Ovary (tissue), 10 donors: ENCODE data around the gene ZNF92. TPM values are rescaled to one million over a fixed set of nuclear protein-coding genes. Genes with fewer than 3 reads are reported as not detected.
"Not testable (repeated sequence)": the region's sequence is repeated elsewhere in the genome, so short reads cannot be mapped to it uniquely, and the experiment has no call there.

ENCODE experiments used
- DNase-seq, 5 donors: peaks; one replicate each; pipeline ENCODE4 v3.0.0-alpha.2; 2019 to 2020
- H3K27ac ChIP-seq, 2 donors: fragments of 200-600 bp; one replicate each; pipeline versions ENCODE4 v1.5.1 to v1.8.0; 2019 to 2022
- H3K27me3 ChIP-seq: fragments of 200-600 bp; one replicate; pipeline ENCODE4 v1.8.0; 2022
- H3K36me3 ChIP-seq: fragments of 200-600 bp; sonication (generic); one replicate; pipeline ENCODE4 v1.5.1; 2019
- H3K4me1 ChIP-seq: one replicate; pipeline ENCODE4 v1.8.1; 2013; ENCODE audit warnings: mild to moderate bottlenecking, moderate library complexity; ENCODE audit not compliant: insufficient read depth
- H3K4me3 ChIP-seq: fragments of 200-600 bp; sonication (generic); one replicate; pipeline ENCODE4 v1.5.1; 2017
- H3K9me3 ChIP-seq, 2 donors: fragments of 200-600 bp in 1 of 2; sonication (generic) in 1 of 2; one replicate each; pipeline versions ENCODE4 v1.5.1 to v1.8.1; 2013 to 2019; ENCODE audit warnings: mild to moderate bottlenecking in 1 of 2, moderate library complexity in 1 of 2
- CTCF ChIP-seq, 3 donors: fragments of 450-650 bp in 2 of 3; fragments of 200-600 bp in 1 of 3; IDR thresholded peaks; one replicate each; pipeline versions ENCODE4 v1.5.1 to v1.8.0; 2016 to 2022; ENCODE audit warnings: antibody characterized with exemption in 3 of 3, mild to moderate bottlenecking in 1 of 3
- EP300 ChIP-seq: sonication (generic); formaldehyde crosslinking; IDR thresholded peaks from one replicate; pipeline ENCODE4 v1.6.1; 2017; ENCODE audit warnings: antibody characterized with exemption
- POLR2A ChIP-seq: fragments of 450-650 bp; IDR thresholded peaks from one replicate; pipeline ENCODE4 v1.6.1; 2017; ENCODE audit warnings: antibody characterized with exemption, mild to moderate bottlenecking, moderate library complexity
- WGBS, 3 donors: extraction: QIAGEN DNeasy Blood & Tissue Kit in 1 of 3; methylation state at CpG; one replicate each; pipeline versions ENCODE4 v1.1.5 to v1.1.7; 2013 to 2017; 5-methylcytosine and 5-hydroxymethylcytosine counted together
- intact Hi-C, 4 donors: fragments of 100-400 bp; cut with DNase I; formaldehyde crosslinking; loops; one replicate each; pipeline versions ENCODE4 v1.11.0 to v1.15.1; 2022 to 2023
- long read RNA-seq, 3 donors: library from polyadenylated mRNA in 2 of 3; unstranded in 2 of 3; transcript quantifications; one replicate each; pipeline ENCODE4 v2.0.0 and lab custom pipeline, GENCODE V29; 2021 to 2026
- polyA plus RNA-seq, 2 donors: library from polyadenylated mRNA; stranded (reverse); fragments of 200-250 nt in 1 of 2; fragments of 350-450 nt in 1 of 2; fragmentation: Illumina TruSeq in 1 of 2; extraction: RNeasy Lipid Tissue Mini Kit (QIAGEN cat#74804) in 1 of 2; gene quantifications; one replicate each; pipeline ENCODE4 v1.2.3, GENCODE V29; 2013 to 2014
- total RNA-seq, 7 donors: library from RNA; depleted of rRNA in 2 of 7; stranded (reverse); fragments of >200 nt in 2 of 7; fragmentation: NEBNext Ultra II Directional in 3 of 7; extraction: Animal tissue kit (Norgen Biotek cat#: 25700) in 3 of 7; gene quantifications; one replicate each; pipeline versions ENCODE4 v1.1.0 to v1.2.4, GENCODE V29; 2016 to 2023
- donor health status: DM: no; HTN: no; CAD: no; lungs with moderate emphysema.
- donor health status: DM: no; HTN: no; CAD: no.
- donor health status: Bipolar disorder and iron deficiency.
- donor health status: DM: yes; HTN: yes; CAD: no.
- donor health status: DM: no; HTN: no; CAD: no.
- donor health status: DM: yes; HTN: yes; CAD: no.

The ZNF92 gene
- total RNA-seq (10 to 100 TPM in 3 of 7 donors, 1 to 10 TPM in 4; 4.8 to 12.6 (median 9.4) TPM), polyA plus RNA-seq (1 to 10 TPM; 5.6 to 6.1 TPM)
- long read RNA-seq, donor 1, partial matches to known transcripts: 0 of 2 reads
- long read RNA-seq, donor 1, other reads (novel, unspliced or antisense): 0 of 2 reads
- long read RNA-seq, donor 2, transcript ZNF92-201 (4 exons, 3,210 nt): major isoform, 15 of 16 reads
- long read RNA-seq, donor 2, partial matches to known transcripts: 0 of 16 reads
- long read RNA-seq, donor 2, other reads (novel, unspliced or antisense): 0 of 16 reads
- long read RNA-seq, donor 3, transcript ZNF92-201 (4 exons, 3,210 nt): major isoform, 14 of 23 reads
- long read RNA-seq, donor 3, partial matches to known transcripts: 0 of 23 reads
- long read RNA-seq, donor 3, other reads (novel, unspliced or antisense): 1 of 23 reads

- 0 to 1% (median 1%) methylated on average over 43 to 44 of the region's 44 CpGs for WGBS, 3 donors
- Histone ChIP-seq H3K27ac (peak within 1 kb of the TSS in 1 of 2 donors; percentile 54), H3K4me3 (peak within 1 kb of the TSS; percentile 62), H3K27me3 (no peaks in the 10 kb centered on the region), H3K36me3 (no peaks in the 10 kb centered on the region), H3K9me3 (no peaks in the 10 kb centered on the region), H3K4me1 (peaks cover 3% of the 10 kb centered on the region)
- intact Hi-C loops: no loop called here
- no peak for TF ChIP-seq EP300
- TF ChIP-seq POLR2A: peak; percentile 52
- DNase-seq: peak; percentile 90 to 94 (median 92)
These were observed at the start of gene ZNF92 for GRCh38 chr7:65373608-65374351. Gene ZNF92 (plus strand): TSS chr7:65373855. CDS start chr7:65373998, 143 bp downstream.

GRCh38 chr7:65325793-65326432 lies 47.7 kb upstream of the ZNF92 start:
- Histone ChIP-seq H3K36me3 (no peaks in the 10 kb centered on the region), H3K27me3 (no peaks in the 10 kb centered on the region), H3K27ac (no peak overlapping the region), H3K4me3 (no peak overlapping the region), H3K9me3 (no peaks in the 10 kb centered on the region), H3K4me1 (no peaks in the 10 kb centered on the region)
- DNase-seq: no peak
- WGBS, 3 donors: 92 to 96% (median 95%) methylated on average over 5 of the region's 5 CpGs
- intact Hi-C loops: no loop called here
- TF ChIP-seq CTCF (IDR thresholded peaks at IDR 0.05): no peak
- TF ChIP-seq POLR2A: no peak
- no peak for TF ChIP-seq EP300

GRCh38 chr7:65338346-65338745 lies 35.3 kb upstream of the ZNF92 start:
- H3K27me3 ChIP-seq: no peaks in the 10 kb centered on the region
- no peak overlapping the region for H3K4me3 ChIP-seq
- 76 to 81% (median 78%) methylated on average over 2 of the region's 2 CpGs for WGBS, 3 donors
- H3K27ac ChIP-seq: no peak overlapping the region
- no peaks in the 10 kb centered on the region for H3K4me1 ChIP-seq
- no peaks in the 10 kb centered on the region for H3K36me3 ChIP-seq
- intact Hi-C loops: no loop called here
- no peak for DNase-seq
- TF ChIP-seq POLR2A: no peak
- H3K9me3 ChIP-seq: no peaks in the 10 kb centered on the region

GRCh38 chr7:65339257-65339656 lies 34.4 kb upstream of the ZNF92 start:
- no peak overlapping the region for H3K4me3 ChIP-seq
- no peaks in the 10 kb centered on the region for H3K9me3 ChIP-seq
- no peaks in the 10 kb centered on the region for H3K36me3 ChIP-seq
- 92 to 94% (median 92%) methylated on average over 3 of the region's 3 CpGs for WGBS, 3 donors
- TF ChIP-seq EP300 (no peak), CTCF (IDR thresholded peaks at IDR 0.05) (no peak), POLR2A (no peak)
- no peaks in the 10 kb centered on the region for H3K27me3 ChIP-seq
- no peak overlapping the region for H3K27ac ChIP-seq
- intact Hi-C loops: no loop called here
- no peaks in the 10 kb centered on the region for H3K4me1 ChIP-seq
- no peak for DNase-seq

GRCh38 chr7:65342723-65343629 lies 30.7 kb upstream of the ZNF92 start:
- intact Hi-C loops: no loop called here
- Histone ChIP-seq H3K4me3 (no peak overlapping the region), H3K9me3 (no peaks in the 10 kb centered on the region), H3K27ac (no peak overlapping the region), H3K4me1 (no peaks in the 10 kb centered on the region), H3K27me3 (no peaks in the 10 kb centered on the region), H3K36me3 (no peaks in the 10 kb centered on the region)
- no peak for DNase-seq
- 78 to 81% (median 81%) methylated on average over 4 of the region's 4 CpGs for WGBS, 3 donors
- TF ChIP-seq POLR2A: no peak
- no peak for TF ChIP-seq CTCF (IDR thresholded peaks at IDR 0.05)
- TF ChIP-seq EP300: no peak

GRCh38 chr7:65344541-65344940 lies 29.1 kb upstream of the ZNF92 start:
- H3K9me3 ChIP-seq, H3K4me1 ChIP-seq, H3K27ac ChIP-seq, H3K27me3 ChIP-seq, H3K4me3 ChIP-seq, DNase-seq, intact Hi-C loops, H3K36me3 ChIP-seq: not testable (repeated sequence)
- WGBS, 3 donors: 92 to 98% (median 96%) methylated on average over 4 of the region's 4 CpGs
